K562 (cell line): ENCODE measurements around the gene CREB3L2. TPM values are rescaled to one million over a fixed set of nuclear protein-coding genes. Genes with fewer than 3 reads are reported as not detected.

ENCODE experiments used
- JUN ChIP-seq, 2 experiments: sonication (generic) in 1 of 2; formaldehyde crosslinking in 1 of 2; IDR thresholded peaks; 2 replicates each; pipeline versions ENCODE4 v1.6.1 to v1.8.0; 2012 to 2022; ENCODE audit warnings: borderline replicate concordance in 2 of 2, mild to moderate bottlenecking in 2 of 2, improper control_type of control experiment in 1 of 2, low read depth in 1 of 2, low read length in 1 of 2, missing genetic modification reagents in 1 of 2
- RBM14 ChIP-seq: fragments of 200-400 bp; formaldehyde crosslinking; IDR thresholded peaks from 2 replicates; pipeline ENCODE4 v1.6.1; 2018; ENCODE audit warnings: low read depth, mild to moderate bottlenecking, low read length, moderate library complexity, borderline replicate concordance; ENCODE audit not compliant: insufficient read depth
- SMAD2 ChIP-seq: fragments of 150-350 bp; IDR thresholded peaks from 2 replicates; pipeline ENCODE4 v1.6.1; 2014; ENCODE audit warnings: low read depth, mild to moderate bottlenecking, low read length
- SP1 ChIP-seq: sonication (generic); formaldehyde crosslinking; IDR thresholded peaks from 2 replicates; pipeline ENCODE4 v1.8.1; 2022; ENCODE audit warnings: mild to moderate bottlenecking, missing genetic modification reagents
- SRSF9 ChIP-seq: fragments of 200-400 bp; formaldehyde crosslinking; IDR thresholded peaks from 2 replicates; pipeline ENCODE4 v1.6.1; 2017; ENCODE audit warnings: low read depth, low read length, borderline replicate concordance
- XRCC4 ChIP-seq: IDR thresholded peaks from one replicate; pipeline ENCODE4 v1.6.1; 2011; ENCODE audit not compliant: insufficient read depth, insufficient read length; ENCODE audit errors: extremely low read depth
- YBX1 ChIP-seq: fragments of 450-650 bp; IDR thresholded peaks from 2 replicates; pipeline ENCODE4 v1.7.1; 2016; ENCODE audit warnings: mild to moderate bottlenecking
- ZNF239 ChIP-seq: fragments of 250-450 bp; sonication (Bioruptor Pico); IDR thresholded peaks from 2 replicates; pipeline ENCODE4 v1.4.0; 2020; ENCODE audit warnings: mild to moderate bottlenecking
- polyA plus RNA-seq, 8 experiments: library from polyadenylated mRNA; depleted of rRNA in 4 of 8; stranded (reverse) in 5 of 8; unstranded in 3 of 8; fragments of >200 nt; fragmentation: Nextera tagmentation in 2 of 8; fragmentation: Illumina TruSeq in 1 of 8; extraction: Ambion mirVana in 2 of 8; extraction: Trizol in 1 of 8; gene quantifications; 2 replicates each; pipeline versions ENCODE4 v1.2.1 to v1.2.3, GENCODE V29; 2011 to 2014; ENCODE audit warnings: inconsistent platforms in 1 of 8, missing spikeins in 1 of 8
- total RNA-seq, 7 experiments: library from RNA; depleted of rRNA in 6 of 7; stranded (reverse); fragments of >200 nt in 6 of 7; fragmentation: Illumina TruSeq in 2 of 7; extraction: Trizol in 2 of 7; gene quantifications; 2 replicates each; pipeline versions ENCODE4 v1.2.1 to v1.2.3, GENCODE V29; 2011 to 2021; ENCODE audit warnings: low replicate concordance in 1 of 7
- TF ChIP-seq, protein P1 (sequence below), 2 experiments: fragments of 450-650 bp; formaldehyde crosslinking in 1 of 2; IDR thresholded peaks; 2 replicates each; pipeline versions ENCODE4 v1.4.0 to v1.6.1; 2014 to 2020; ENCODE audit warnings: mild to moderate bottlenecking in 2 of 2, borderline replicate concordance in 1 of 2, low read depth in 1 of 2
- TF ChIP-seq, protein P2 (sequence below), 2 experiments: fragments of 450-650 bp in 1 of 2; IDR thresholded peaks; 2 replicates each; pipeline ENCODE4 v1.6.1; 2011 to 2017; ENCODE audit warnings: low read depth in 2 of 2, antibody characterized with exemption in 1 of 2, borderline replicate concordance in 1 of 2, low read length in 1 of 2, mild to moderate bottlenecking in 1 of 2, mixed read lengths in 1 of 2; ENCODE audit not compliant: control insufficient read depth in 1 of 2
- TF ChIP-seq, protein P3 (sequence below): fragments of 250-450 bp; sonication (Bioruptor Pico); IDR thresholded peaks from 2 replicates; pipeline ENCODE4 v1.5.1; 2021; ENCODE audit warnings: mild to moderate bottlenecking

The CREB3L2 gene
- total and polyA plus RNA-seq, 9 of the 15 experiments (the other 6 are each of a cell fraction or from before 2014, with no cell fraction given), result 7.1 to 45.6 (median 15.8) TPM

DNA sequence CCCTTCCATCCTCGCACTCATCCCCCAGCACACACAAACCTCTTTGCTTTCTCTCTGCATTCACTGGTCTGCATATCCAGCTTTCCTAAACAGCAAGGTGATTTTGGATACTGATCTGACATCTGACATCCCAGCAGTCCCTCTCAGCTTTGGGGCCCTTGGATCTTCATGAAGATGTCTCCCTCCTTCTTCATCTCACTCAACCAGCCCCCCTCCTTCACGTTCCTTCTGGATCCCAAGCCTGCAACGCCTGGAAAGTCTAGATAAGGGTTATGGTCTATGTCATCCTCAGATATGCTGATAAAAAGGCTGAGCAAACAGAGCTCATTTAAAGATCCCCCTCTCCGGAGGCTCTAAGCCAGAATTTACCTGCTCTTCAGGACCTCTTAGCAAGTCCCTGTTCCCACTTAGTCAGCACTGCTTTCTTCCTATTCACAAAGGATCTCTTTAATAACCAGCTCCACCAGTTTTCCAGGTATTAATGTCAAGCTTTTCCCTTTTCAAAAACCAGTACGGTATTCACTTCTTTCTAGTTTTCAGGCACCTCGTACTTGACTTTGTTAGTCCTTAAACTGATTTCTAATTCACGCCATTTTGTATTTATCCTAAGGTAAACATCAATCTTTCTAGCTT is 38.9 kb downstream of the CREB3L2 start (continued):
- TF ChIP-seq, protein P1, sequence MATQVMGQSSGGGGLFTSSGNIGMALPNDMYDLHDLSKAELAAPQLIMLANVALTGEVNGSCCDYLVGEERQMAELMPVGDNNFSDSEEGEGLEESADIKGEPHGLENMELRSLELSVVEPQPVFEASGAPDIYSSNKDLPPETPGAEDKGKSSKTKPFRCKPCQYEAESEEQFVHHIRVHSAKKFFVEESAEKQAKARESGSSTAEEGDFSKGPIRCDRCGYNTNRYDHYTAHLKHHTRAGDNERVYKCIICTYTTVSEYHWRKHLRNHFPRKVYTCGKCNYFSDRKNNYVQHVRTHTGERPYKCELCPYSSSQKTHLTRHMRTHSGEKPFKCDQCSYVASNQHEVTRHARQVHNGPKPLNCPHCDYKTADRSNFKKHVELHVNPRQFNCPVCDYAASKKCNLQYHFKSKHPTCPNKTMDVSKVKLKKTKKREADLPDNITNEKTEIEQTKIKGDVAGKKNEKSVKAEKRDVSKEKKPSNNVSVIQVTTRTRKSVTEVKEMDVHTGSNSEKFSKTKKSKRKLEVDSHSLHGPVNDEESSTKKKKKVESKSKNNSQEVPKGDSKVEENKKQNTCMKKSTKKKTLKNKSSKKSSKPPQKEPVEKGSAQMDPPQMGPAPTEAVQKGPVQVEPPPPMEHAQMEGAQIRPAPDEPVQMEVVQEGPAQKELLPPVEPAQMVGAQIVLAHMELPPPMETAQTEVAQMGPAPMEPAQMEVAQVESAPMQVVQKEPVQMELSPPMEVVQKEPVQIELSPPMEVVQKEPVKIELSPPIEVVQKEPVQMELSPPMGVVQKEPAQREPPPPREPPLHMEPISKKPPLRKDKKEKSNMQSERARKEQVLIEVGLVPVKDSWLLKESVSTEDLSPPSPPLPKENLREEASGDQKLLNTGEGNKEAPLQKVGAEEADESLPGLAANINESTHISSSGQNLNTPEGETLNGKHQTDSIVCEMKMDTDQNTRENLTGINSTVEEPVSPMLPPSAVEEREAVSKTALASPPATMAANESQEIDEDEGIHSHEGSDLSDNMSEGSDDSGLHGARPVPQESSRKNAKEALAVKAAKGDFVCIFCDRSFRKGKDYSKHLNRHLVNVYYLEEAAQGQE (IDR thresholded peaks at IDR 0.05; ENCODE audit: borderline replicate concordance), result peak; percentile 84
- TF ChIP-seq, protein P1 (CRISPR knock-in tag; IDR thresholded peaks at IDR 0.05; ENCODE audit: low read depth), result no peak
- TF ChIP-seq JUN (IDR thresholded peaks at IDR 0.05; ENCODE audit: borderline replicate concordance, low read depth, low read length) (peak; percentile 99), JUN (CRISPR knock-in tag; IDR thresholded peaks at IDR 0.05; ENCODE audit: borderline replicate concordance) (no peak), XRCC4 (no peak), RBM14 (no peak), ZNF239 (peak; percentile 41; the same call in 1 of the 2 replicates), SRSF9 (no peak), SMAD2 (no peak), YBX1 (no peak), SP1 (CRISPR knock-in tag) (peak; percentile 69)
- TF ChIP-seq, protein P2, sequence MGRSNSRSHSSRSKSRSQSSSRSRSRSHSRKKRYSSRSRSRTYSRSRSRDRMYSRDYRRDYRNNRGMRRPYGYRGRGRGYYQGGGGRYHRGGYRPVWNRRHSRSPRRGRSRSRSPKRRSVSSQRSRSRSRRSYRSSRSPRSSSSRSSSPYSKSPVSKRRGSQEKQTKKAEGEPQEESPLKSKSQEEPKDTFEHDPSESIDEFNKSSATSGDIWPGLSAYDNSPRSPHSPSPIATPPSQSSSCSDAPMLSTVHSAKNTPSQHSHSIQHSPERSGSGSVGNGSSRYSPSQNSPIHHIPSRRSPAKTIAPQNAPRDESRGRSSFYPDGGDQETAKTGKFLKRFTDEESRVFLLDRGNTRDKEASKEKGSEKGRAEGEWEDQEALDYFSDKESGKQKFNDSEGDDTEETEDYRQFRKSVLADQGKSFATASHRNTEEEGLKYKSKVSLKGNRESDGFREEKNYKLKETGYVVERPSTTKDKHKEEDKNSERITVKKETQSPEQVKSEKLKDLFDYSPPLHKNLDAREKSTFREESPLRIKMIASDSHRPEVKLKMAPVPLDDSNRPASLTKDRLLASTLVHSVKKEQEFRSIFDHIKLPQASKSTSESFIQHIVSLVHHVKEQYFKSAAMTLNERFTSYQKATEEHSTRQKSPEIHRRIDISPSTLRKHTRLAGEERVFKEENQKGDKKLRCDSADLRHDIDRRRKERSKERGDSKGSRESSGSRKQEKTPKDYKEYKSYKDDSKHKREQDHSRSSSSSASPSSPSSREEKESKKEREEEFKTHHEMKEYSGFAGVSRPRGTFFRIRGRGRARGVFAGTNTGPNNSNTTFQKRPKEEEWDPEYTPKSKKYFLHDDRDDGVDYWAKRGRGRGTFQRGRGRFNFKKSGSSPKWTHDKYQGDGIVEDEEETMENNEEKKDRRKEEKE (IDR thresholded peaks at IDR 0.05; ENCODE audit: borderline replicate concordance in 1 of 2, control insufficient read depth in 1 of 2, low read depth in 2 of 2, low read length in 1 of 2), result 0 out of 4 replicates have a peak, but pooled peaks of 1 of the 2 experiments have one; percentile 15
- TF ChIP-seq, protein P3, sequence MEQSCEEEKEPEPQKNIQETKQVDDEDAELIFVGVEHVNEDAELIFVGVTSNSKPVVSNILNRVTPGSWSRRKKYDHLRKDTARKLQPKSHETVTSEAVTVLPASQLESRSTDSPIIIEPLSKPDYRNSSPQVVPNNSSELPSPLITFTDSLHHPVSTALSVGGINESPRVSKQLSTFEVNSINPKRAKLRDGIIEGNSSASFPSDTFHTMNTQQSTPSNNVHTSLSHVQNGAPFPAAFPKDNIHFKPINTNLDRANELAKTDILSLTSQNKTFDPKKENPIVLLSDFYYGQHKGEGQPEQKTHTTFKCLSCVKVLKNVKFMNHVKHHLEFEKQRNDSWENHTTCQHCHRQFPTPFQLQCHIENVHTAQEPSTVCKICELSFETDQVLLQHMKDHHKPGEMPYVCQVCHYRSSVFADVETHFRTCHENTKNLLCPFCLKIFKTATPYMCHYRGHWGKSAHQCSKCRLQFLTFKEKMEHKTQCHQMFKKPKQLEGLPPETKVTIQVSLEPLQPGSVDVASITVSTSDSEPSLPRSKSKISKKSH, result no peak
